Measurements from ENCODE around the gene GTF3C5. TPM values are rescaled to one million over a fixed set of nuclear protein-coding genes. Genes with fewer than 3 reads are reported as not detected.
"Not testable (repeated sequence)": the region's sequence is repeated elsewhere in the genome, so short reads cannot be mapped to it uniquely, and the experiment has no call there.

GTF3C5 gene
- polyA plus RNA-seq, 1 donor = 69.7 TPM

DNA sequence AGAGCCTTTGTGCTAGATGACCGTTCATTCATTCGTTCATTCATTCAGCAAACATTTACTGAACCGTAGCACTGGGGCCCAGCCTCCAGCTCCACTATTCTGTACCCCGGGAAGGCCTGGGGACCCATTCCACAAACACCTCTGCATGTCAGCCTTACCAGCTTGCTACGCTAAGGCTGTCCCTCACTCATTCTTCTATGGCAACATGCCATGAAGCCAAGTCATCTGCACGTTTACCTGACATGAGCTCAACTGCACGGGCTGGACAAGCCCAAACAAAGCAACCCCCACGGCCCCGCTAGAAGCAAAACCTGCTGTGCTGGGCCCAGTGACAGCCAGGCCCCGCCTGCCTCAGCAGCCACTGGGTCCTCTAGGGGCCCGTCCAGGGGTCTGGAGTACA lies 37.0 kb downstream of the GTF3C5 start:
- DNase-seq = no peak

DNA sequence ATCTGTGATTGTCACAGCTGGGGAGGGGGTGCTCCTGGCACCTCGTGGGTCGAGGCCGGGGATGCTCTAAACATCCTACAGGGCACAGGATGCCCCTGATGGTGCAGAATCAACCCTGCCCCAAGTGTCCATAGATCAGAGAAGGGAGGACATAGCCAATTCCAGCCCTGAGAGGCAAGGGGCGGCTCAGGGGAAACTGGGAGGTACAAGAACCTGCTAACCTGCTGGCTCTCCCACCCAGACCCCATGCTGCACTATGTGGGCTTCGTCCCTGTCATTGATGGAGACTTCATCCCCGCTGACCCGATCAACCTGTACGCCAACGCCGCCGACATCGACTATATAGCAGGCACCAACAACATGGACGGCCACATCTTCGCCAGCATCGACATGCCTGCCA lies 37.6 kb downstream of the GTF3C5 start:
- DNase-seq = not testable (repeated sequence)

DNA sequence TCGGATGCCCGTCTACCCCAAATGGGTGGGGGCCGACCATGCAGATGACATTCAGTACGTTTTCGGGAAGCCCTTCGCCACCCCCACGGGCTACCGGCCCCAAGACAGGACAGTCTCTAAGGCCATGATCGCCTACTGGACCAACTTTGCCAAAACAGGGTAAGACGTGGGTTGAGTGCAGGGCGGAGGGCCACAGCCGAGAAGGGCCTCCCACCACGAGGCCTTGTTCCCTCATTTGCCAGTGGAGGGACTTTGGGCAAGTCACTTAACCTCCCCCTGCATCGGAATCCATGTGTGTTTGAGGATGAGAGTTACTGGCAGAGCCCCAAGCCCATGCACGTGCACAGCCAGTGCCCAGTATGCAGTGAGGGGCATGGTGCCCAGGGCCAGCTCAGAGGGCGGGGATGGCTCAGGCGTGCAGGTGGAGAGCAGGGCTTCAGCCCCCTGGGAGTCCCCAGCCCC lies 39.7 kb downstream of the GTF3C5 start:
- not testable (repeated sequence) for DNase-seq

DNA sequence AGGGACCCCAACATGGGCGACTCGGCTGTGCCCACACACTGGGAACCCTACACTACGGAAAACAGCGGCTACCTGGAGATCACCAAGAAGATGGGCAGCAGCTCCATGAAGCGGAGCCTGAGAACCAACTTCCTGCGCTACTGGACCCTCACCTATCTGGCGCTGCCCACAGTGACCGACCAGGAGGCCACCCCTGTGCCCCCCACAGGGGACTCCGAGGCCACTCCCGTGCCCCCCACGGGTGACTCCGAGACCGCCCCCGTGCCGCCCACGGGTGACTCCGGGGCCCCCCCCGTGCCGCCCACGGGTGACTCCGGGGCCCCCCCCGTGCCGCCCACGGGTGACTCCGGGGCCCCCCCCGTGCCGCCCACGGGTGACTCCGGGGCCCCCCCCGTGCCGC lies 40.2 kb downstream of the GTF3C5 start:
- DNase-seq = not testable (repeated sequence)

DNA sequence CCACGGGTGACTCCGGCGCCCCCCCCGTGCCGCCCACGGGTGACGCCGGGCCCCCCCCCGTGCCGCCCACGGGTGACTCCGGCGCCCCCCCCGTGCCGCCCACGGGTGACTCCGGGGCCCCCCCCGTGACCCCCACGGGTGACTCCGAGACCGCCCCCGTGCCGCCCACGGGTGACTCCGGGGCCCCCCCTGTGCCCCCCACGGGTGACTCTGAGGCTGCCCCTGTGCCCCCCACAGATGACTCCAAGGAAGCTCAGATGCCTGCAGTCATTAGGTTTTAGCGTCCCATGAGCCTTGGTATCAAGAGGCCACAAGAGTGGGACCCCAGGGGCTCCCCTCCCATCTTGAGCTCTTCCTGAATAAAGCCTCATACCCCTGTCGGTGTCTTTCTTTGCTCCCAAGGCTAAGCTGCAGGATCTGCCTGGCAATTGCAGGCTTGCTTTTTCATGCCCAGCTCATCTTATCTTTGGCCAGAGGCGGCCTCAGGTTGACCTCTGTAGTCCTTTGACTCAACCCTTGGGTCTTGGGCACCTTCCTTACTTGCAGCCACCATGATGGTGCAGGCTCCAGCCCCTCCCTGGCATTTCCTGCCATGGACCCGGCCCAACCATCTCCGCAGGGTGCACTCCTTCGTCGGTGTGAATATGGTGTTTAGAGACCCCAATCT lies 40.8 kb downstream of the GTF3C5 start:
- DNase-seq = no peak

DNA sequence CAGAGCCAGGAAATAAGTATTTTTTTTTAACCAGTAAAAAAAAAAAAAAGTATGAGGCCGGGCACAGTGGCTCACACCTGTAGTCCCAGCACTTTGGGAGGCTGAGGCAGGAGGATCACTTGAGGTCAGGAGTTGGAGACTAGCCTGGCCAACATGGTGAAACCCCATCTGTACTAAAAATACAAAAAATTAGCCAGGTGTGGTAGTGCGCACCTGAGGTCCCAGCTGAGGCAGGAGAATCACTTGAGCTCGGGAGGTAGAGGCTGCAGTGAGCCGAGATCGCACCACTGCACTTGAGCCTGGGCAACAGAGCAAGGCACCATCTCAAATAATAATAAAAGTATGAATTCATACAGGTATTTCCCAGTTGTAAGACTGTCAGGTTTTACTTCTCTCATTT lies 41.4 kb downstream of the GTF3C5 start:
- DNase-seq = not testable (repeated sequence)

DNA sequence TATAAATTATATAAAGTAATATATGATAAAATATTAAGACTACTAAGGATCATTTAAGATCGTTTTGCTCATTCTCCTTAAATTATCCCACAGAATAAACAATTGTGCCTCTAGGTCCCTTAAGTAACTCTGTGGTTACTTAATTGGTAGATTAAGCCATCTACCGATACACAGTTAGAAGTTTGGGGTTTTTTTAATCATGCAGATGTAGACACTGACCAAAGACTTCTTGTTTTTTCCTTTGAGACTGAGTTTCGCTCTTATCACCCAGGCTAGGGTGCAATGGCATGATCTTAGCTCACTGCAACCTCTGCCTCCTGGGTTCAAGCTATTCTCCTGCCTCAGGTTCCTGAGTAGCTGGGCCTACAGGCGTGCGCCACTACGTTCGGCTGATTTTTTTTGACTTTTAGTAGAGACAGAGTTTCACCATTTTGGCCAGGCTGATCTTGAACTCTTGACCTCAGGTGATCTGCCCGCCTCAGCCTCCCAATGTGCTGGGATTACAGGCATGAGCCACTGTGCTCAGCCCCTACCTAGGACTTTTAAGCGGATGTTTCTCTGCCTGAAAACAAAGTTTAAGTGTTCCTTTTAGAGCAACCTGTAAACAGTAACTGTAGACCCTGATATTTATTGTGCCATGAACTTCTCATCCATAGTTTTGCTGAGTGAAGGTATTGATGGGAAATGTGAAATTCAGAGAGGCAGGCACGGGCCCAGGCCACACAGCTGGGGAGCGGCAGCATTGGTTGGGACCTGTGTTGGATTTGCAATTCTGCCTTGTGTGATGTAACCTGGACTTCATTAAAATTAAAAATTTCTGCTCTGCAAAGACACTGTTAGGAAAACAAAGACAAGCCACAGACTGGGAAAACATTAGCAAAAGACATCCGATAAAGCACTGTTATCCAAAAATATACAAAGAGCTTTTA lies 42.6 kb downstream of the GTF3C5 start:
- DNase-seq = no peak

DNA sequence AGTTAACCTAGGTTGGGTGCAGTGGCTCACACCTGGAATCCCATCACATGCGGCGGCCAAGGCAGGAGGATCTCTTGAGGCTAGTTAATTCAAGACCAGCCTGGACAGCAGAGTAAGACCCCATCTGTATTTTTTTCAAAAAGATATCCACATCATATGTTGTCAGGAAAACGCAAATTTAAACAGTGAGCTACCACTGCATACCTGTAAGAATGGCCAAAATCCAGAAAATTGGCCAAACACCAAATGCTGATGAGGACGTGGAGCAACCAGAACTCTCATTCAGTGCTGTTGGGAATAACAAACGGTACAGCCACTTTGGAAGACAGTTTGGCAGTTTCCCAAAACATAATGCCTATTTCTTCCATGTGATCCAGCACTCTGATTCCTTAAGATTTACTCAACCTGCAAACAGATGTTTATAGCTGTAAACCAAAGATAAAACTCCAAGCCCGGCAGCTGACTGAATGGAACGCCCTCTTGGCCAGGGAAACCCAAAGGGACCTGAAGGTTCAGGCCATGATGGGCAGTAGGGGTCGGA lies 43.4 kb downstream of the GTF3C5 start:
- no peak for DNase-seq

DNA sequence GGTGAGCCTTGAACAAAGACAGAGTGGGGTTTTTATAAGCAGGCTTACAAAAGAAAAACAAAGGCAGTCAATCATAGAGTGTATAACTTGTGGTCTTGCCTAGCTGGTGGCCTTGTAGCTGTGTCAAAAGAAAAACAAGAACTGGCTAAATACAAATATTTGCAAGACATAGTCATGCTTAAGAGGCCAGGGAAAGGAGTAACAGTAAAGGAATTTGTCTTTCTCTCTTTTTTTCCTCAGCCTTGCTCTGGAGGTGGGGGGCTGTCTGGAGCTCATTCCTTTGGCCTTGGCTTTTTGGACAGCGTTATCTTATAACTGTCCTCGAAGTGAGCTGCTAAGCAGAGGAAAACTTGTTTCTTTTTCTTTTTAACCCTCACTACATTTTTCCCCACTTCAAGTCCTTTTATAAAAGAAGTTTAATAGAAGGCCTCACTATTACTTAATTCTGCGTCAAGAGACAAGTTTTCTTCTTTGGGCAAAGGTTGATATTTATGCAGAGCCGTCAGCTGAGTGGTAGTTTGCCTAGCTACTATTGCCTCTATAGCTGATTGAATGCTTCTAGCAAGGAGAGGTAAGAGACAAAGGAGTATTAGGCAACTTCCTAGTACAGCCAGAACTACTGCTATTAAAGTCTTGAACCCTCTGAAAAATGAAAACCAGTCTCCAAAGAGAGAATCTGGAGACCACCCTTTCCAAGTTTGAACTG lies 45.3 kb downstream of the GTF3C5 start:
- DNase-seq = no peak

DNA sequence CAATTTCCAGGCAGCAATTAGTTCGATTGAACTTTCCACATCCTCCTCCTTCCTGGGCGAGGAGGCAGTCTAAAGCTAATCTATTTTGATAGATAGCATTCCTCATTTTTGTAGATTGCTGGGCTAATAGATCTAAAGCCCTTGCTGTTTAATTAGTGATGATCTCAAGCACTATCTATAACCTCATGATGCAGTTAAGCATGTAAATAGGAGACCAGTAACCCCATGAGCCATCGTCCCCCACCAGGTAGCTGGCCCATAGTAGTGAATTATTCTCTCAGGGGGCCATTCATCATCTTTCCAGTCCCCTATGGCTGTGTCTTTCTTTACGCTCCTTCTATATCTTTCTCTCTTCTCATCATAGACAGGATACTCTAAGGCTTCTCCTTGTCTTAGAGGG lies 45.9 kb downstream of the GTF3C5 start:
- no peak for DNase-seq

DNA sequence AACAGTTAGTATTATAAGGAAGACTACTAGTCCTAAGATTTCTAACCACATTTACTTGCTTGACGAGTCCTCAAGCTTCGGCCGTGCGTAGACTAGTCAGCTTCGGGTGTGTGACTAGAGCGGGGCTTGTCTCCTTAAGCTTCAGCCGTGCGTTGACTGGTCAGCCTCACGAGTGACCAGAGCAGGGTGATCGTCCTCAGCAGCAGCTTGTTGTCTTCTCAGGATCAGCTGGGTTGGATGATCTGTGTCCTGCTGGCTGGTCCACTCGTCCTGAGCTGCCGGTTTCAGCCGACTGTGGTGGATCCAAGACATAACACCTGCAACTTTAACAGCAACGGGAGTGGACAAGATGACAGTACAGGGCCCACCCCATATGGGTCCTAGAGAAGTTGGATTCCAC lies 47.7 kb downstream of the GTF3C5 start:
- no peak for DNase-seq

DNA sequence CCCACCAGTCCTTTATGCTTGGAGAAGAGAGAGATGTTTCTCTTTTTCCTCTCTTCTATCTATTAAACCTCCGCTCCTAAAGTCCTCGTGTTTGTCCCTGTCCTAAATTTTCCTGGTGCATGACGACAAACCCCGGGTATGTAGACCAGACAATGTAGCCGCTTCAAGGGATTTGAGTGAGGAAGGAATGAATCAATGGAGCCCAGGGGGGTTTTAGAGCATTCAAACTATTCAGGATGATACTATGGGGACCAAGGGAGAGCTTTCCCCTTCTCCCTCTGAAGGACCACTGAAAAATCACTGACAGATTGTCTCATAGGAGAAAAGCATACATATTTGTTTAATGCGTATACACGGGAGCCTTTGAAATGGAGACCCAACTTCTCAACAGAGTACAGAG lies 49.4 kb downstream of the GTF3C5 start:
- no peak for DNase-seq

DNA sequence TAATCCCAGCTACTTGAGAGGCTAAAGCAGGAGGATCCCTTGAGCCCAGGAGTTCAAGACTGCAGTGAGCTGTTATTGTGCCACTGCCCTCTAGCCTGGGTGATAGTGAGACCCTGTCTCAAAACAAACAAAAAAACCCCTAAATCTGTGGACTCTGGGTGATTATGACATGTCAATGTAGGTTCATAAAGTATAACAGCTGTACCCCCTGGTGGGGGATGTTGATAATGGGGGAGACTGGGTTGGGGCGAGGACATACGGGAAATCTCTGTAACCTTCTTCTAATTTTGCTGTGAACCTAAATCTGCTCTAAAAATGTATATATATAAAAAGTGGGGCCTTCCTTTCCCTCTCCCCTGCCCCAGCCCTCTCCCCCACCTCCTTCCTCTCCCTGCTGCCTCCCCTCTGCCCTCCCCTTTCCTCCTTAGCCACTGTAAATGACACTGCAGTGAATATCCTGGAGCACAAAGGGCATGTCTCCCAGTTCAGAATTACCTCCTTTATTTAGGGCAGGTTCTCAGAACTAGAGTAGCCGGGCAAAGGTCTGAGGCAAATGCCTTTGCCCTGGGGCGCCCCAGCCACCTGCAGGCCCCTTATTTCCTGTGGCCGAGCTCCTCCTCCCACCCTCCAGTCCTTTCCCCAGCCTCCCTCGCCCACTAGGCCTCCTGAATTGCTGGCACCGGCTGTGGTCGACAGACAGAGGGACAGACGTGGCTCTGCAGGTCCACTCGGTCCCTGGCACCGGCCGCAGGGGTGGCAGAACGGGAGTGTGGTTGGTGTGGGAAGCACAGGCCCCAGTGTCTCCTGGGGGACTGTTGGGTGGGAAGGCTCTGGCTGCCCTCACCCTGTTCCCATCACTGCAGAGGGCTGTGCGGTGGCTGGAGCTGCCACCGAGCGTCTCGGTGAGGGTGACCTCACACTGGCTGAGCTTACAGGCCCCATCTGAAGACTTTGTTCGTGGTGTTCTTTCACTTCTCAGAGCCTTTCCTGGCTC lies 50.3 kb downstream of the GTF3C5 start:
- DNase-seq = not testable (repeated sequence)

DNA sequence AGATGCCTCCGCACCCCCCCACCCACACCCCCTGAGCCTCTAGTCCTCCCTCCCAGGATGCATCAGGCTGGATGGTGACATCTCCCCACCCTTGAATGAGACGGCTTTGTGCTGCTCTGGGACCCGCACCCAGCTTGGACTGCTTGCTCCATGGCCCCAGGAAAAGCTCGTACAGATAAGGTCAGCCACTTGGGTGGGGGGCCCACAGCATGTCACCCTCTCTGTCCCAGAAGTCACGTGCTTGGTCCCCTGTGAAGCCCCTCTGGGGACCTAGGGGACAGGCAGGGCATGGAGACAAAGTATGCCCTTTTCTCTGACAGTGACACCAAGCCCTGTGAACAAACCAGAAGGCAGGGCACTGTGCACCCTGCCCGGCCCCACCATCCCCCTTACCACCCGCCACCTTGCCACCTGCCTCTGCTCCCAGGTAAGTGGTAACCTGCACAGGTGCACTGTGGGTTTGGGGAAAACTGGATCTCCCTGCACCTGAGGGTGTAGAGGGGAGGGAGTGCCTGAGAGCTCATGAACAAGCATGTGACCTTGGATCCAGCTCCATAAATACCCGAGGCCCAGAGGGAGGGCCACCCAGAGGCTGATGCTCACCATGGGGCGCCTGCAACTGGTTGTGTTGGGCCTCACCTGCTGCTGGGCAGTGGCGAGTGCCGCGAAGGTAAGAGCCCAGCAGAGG lies 51.3 kb downstream of the GTF3C5 start:
- not testable (repeated sequence) for DNase-seq

DNA sequence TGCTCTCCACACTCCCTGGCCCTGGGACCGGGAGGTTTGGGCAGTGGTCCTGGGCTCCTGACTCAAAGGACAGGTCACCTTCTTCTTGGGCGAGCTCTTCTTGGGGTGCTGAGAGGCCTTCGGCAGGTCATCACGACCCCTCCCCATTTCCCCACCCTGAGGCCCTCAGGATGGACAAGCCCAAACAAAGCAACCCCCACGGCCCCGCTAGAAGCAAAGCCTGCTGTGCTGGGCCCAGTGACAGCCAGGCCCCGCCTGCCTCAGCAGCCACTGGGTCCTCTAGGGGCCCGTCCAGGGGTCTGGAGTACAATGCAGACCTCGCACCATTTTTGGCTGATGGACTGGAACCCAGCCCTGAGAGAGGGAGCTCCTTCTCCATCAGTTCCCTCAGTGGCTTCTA lies 52.9 kb downstream of the GTF3C5 start:
- DNase-seq = not testable (repeated sequence)

DNA sequence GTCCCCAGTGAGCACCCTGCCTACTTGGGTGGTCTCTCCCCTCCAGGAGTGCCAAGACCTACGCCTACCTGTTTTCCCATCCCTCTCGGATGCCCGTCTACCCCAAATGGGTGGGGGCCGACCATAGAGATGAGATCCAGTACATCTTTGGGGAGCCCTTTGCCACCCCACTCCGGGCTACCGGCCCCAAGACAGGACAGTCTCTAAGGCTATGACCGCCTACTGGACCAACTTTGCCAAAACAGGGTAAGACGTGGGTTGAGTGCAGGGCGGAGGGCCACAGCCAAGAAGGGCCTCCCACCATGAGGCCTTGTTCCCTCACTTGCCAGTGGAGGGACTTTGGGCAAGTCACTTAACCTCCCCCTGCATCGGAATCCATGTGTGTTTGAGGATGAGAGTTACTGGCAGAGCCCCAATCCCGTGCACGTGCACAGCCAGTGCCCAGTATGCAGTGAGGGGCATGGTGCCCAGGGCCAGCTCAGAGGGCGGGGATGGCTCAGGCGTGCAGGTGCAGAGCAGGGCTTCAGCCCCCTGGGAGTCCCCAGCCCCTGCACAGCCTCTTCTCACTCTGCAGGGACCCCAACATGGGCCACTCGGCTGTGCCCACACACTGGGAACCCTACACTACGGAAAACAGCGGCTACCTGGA lies 55.5 kb downstream of the GTF3C5 start:
- DNase-seq = not testable (repeated sequence)

DNA sequence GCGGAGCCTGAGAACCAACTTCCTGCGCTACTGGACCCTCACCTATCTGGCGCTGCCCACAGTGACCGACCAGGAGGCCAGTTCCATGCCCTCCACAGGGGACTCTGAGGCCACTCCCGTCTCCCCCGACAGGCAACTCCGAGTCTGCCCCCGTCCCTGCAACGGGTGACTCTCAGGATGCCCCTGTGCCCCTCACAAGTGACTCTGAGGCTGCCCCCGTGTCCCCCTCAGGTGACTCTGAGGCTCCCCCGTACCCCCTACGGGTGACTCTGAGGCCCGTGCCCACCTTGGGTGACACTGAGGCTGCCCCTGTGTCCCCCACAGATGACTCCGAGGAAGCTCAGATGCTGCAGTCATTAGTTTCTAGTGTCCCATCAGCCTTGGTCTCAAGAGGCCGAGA lies 56.1 kb downstream of the GTF3C5 start:
- DNase-seq = no peak

DNA sequence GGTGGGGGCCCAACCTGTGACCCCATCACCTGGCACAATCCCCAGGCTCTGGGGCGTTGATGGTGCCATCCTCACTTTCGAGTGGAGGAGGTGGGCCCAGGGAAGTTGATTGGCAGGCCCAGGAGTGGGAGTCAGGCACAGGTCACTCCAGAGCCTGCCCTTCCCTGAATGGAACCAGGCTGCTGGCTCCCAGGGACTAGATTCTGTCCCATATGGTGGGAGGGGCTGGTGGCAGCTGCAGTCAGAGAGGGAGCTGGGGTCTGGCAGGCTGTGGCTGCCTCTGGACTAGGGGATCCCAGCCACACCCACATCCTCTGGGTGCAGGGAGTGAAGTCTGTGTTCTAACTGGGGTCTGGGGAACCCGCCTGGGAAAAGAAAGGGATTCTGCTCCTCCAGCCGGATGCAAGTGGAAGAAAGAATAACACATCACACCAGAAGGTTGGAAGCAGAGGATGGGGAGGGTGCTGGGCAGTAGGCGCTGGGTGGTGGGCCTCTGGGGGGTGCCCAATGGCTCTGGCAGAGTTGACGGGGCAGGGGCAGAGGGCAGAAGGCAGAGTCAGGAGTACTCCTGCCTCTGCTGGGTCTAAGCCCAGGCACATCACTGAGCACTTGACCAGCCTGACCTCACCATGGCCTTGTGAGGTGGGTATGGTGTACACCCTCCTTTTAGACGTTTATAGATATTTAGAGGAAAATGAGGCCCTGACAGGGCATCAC lies 56.8 kb downstream of the GTF3C5 start:
- no peak for DNase-seq

DNA sequence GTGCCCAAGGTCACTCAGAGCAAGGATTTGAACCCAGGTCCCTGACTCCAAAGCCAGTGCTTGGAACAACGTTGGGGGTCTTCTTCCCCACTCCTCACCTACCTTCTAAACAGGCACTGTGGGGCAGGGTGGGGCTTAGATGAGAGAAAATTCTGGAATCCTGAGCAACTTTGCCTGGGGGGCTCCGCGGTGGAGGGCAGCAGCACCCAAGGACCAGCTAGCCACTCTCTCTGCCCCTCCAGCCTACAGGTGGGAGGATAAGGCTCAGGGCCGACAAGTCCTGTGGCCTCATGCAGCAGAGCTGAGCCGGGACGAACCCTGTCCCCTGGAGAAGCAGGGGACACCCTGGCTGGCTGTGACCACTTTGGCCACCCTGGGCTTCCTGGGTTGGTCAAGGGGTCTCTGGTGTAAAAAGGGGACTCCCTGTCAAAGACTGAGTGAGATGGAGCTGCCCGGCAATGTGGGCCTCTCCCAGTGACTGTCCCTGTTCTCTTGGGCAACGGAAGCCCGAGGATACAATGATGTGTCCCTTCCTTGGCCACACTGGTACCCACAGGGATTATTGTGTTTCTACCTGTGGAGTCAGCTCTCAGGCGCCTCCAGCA lies 57.5 kb downstream of the GTF3C5 start:
- no peak for DNase-seq
